COLO829 (cell line): ENCODE results near the gene SERPINB2.
"Not testable (repeated sequence)": the region's sequence is repeated elsewhere in the genome, so short reads cannot be mapped to it uniquely, and the experiment has no call there.

Experiments used
- DNase-seq: peaks from one replicate; pipeline ENCODE4 v3.0.0; 2012; ENCODE audit warnings: low spot score

The SERPINB2 gene

GRCh38 chr18:63889626-63890025, 2.1 kb downstream of the SERPINB2 start:
- DNase-seq = no peak

GRCh38 chr18:63890237-63890949, 2.9 kb downstream of the SERPINB2 start:
- DNase-seq = no peak

GRCh38 chr18:63890950-63891304, 3.4 kb downstream of the SERPINB2 start:
- no peak for DNase-seq

- DNase-seq = no peak
These were observed 5.1 kb downstream of the SERPINB2 start for GRCh38 chr18:63892566-63892965.

GRCh38 chr18:63894106-63894772, 6.7 kb downstream of the SERPINB2 start:
- no peak for DNase-seq

- no peak for DNase-seq
These were observed 7.7 kb downstream of the SERPINB2 start for GRCh38 chr18:63895190-63895589.

GRCh38 chr18:63897072-63897471, 9.6 kb downstream of the SERPINB2 start:
- peak; percentile 54 for DNase-seq

GRCh38 chr18:63899206-63899605, 11.7 kb downstream of the SERPINB2 start:
- DNase-seq = no peak

GRCh38 chr18:63903851-63904570, 16.5 kb downstream of the SERPINB2 start:
- DNase-seq = no peak

GRCh38 chr18:63904694-63905093, 17.2 kb downstream of the SERPINB2 start:
- no peak for DNase-seq

GRCh38 chr18:63905361-63905760, 17.9 kb downstream of the SERPINB2 start:
- no peak for DNase-seq

- DNase-seq = no peak
These were observed 18.6 kb downstream of the SERPINB2 start for GRCh38 chr18:63906056-63906455.

- DNase-seq = no peak
These were observed 20.2 kb downstream of the SERPINB2 start, which contains the start of gene SERPINB10 for GRCh38 chr18:63907664-63908063. TSS of gene SERPINB10 (plus strand) at chr18:63907958. CDS start at chr18:63915511, 7,553 bp downstream.

GRCh38 chr18:63908858-63909257, 21.4 kb downstream of the SERPINB2 start:
- no peak for DNase-seq

- DNase-seq = no peak
These were observed 22.4 kb downstream of the SERPINB2 start for GRCh38 chr18:63909870-63910269.

- DNase-seq = no peak
These were observed 30.3 kb downstream of the SERPINB2 start for GRCh38 chr18:63917817-63918216.

- no peak for DNase-seq
These were observed 34.5 kb downstream of the SERPINB2 start for GRCh38 chr18:63922049-63922448.

GRCh38 chr18:63924551-63924950, 37.0 kb downstream of the SERPINB2 start:
- peak; percentile 50 for DNase-seq

- no peak for DNase-seq
These were observed 40.8 kb downstream of the SERPINB2 start for GRCh38 chr18:63928331-63928730.

- DNase-seq = not testable (repeated sequence)
These were observed 41.9 kb downstream of the SERPINB2 start for GRCh38 chr18:63929369-63929768.

GRCh38 chr18:63930773-63931354, 43.4 kb downstream of the SERPINB2 start:
- DNase-seq = no peak

GRCh38 chr18:63936156-63936931, 48.8 kb downstream of the SERPINB2 start:
- DNase-seq = peak; percentile 73
